Neuron (in vitro differentiated cells): ENCODE results near the gene MYORG.
A peak's percentile ranks its signal among the peaks of the same experiment; 100 is the strongest.

ENCODE experiments used
- H2AFZ ChIP-seq: one replicate; pipeline ENCODE4 v1.6.1; 2013; ENCODE audit warnings: low read depth, mild to moderate bottlenecking, inconsistent platforms, low read length, moderate library complexity
- H3K27me3 ChIP-seq: one replicate; pipeline ENCODE4 v1.6.1; 2013; ENCODE audit warnings: low read length; ENCODE audit not compliant: insufficient read depth
- H3K36me3 ChIP-seq: one replicate; pipeline ENCODE4 v1.6.1; 2013; ENCODE audit warnings: low read length; ENCODE audit not compliant: insufficient read depth
- H3K4me1 ChIP-seq: one replicate; pipeline ENCODE4 v1.6.1; 2013; ENCODE audit warnings: low read length; ENCODE audit not compliant: insufficient read depth
- H3K4me3 ChIP-seq: 2 replicates; pipeline ENCODE4 v1.5.1; 2013; ENCODE audit warnings: mild to moderate bottlenecking, low read length, moderate library complexity
- H3K9me3 ChIP-seq: one replicate; pipeline ENCODE4 v1.6.1; 2013; ENCODE audit warnings: low read length

The MYORG gene

GRCh38 chr9:34332076-34332964 lies 44.4 kb downstream of the MYORG start:
- Histone ChIP-seq H3K36me3 (peaks cover under 1% of the 10 kb centered on the region), H3K9me3 (no peaks in the 10 kb centered on the region), H3K4me1 (peaks cover 49% of the 10 kb centered on the region), H3K4me3 (no peak overlapping the region), H3K27me3 (no peaks in the 10 kb centered on the region), H2AFZ (no peak overlapping the region)

GRCh38 chr9:34331196-34331595 lies 45.5 kb downstream of the MYORG start:
- Histone ChIP-seq H2AFZ (no peak overlapping the region), H3K4me3 (no peak overlapping the region), H3K9me3 (no peaks in the 10 kb centered on the region), H3K36me3 (no peaks in the 10 kb centered on the region), H3K27me3 (no peaks in the 10 kb centered on the region), H3K4me1 (peaks cover 52% of the 10 kb centered on the region)

- Histone ChIP-seq H3K4me1 (peaks cover 39% of the 10 kb centered on the region), H3K27me3 (no peaks in the 10 kb centered on the region), H2AFZ (peak within 1 kb of the TSS; percentile 99), H3K36me3 (no peaks in the 10 kb centered on the region), H3K4me3 (peak within 1 kb of the TSS; percentile 94), H3K9me3 (no peaks in the 10 kb centered on the region)
Observed at GRCh38 chr9:34328987-34329832, 47.5 kb downstream of the MYORG start, which contains the start of the genes KIF24 and NUDT2. TSS of gene KIF24 (minus strand) at chr9:34329268. CDS start at chr9:34311346, 17,922 bp downstream. TSS of gene NUDT2 (plus strand) at chr9:34329569. CDS start at chr9:34339040, 9,471 bp downstream.

- Histone ChIP-seq H3K9me3 (no peaks in the 10 kb centered on the region), H3K36me3 (no peaks in the 10 kb centered on the region), H3K4me1 (peaks cover 32% of the 10 kb centered on the region), H2AFZ (peak overlapping the region; percentile 99), H3K27me3 (no peaks in the 10 kb centered on the region), H3K4me3 (peak overlapping the region; percentile 94)
Observed at GRCh38 chr9:34328500-34328986, 48.2 kb downstream of the MYORG start.

GRCh38 chr9:34326690-34327089 lies 50.0 kb downstream of the MYORG start:
- H3K36me3 ChIP-seq = no peaks in the 10 kb centered on the region
- no peaks in the 10 kb centered on the region for H3K27me3 ChIP-seq
- H3K9me3 ChIP-seq = no peaks in the 10 kb centered on the region
- no peak overlapping the region for H3K4me3 ChIP-seq
- no peak overlapping the region for H2AFZ ChIP-seq
- peaks cover 14% of the 10 kb centered on the region for H3K4me1 ChIP-seq

- Histone ChIP-seq H3K4me3 (no peak overlapping the region), H3K27me3 (no peaks in the 10 kb centered on the region), H3K9me3 (peaks cover 5% of the 10 kb centered on the region), H3K4me1 (peaks cover 7% of the 10 kb centered on the region), H3K36me3 (no peaks in the 10 kb centered on the region), H2AFZ (no peak overlapping the region)
Observed at GRCh38 chr9:34322899-34323591, 53.7 kb downstream of the MYORG start.

- no peak overlapping the region for H2AFZ ChIP-seq
- no peaks in the 10 kb centered on the region for H3K36me3 ChIP-seq
- no peaks in the 10 kb centered on the region for H3K4me1 ChIP-seq
- H3K27me3 ChIP-seq = no peaks in the 10 kb centered on the region
- peaks cover 5% of the 10 kb centered on the region for H3K9me3 ChIP-seq
- no peak overlapping the region for H3K4me3 ChIP-seq
Observed at GRCh38 chr9:34321451-34321850, 55.2 kb downstream of the MYORG start.

GRCh38 chr9:34318163-34318790 lies 58.4 kb downstream of the MYORG start:
- no peak overlapping the region for H2AFZ ChIP-seq

GRCh38 chr9:34317436-34317835 lies 59.3 kb downstream of the MYORG start:
- Histone ChIP-seq H2AFZ (no peak overlapping the region), H3K4me3 (no peak overlapping the region), H3K9me3 (peaks cover 5% of the 10 kb centered on the region), H3K4me1 (no peaks in the 10 kb centered on the region), H3K27me3 (no peaks in the 10 kb centered on the region), H3K36me3 (no peaks in the 10 kb centered on the region)

More at GRCh38 chr9:34318163-34318790, 58.4 kb downstream of the MYORG start:
- H3K9me3 ChIP-seq = peaks cover 5% of the 10 kb centered on the region
- no peaks in the 10 kb centered on the region for H3K4me1 ChIP-seq
- no peak overlapping the region for H3K4me3 ChIP-seq
- H3K36me3 ChIP-seq = no peaks in the 10 kb centered on the region
- no peaks in the 10 kb centered on the region for H3K27me3 ChIP-seq
